Measurements from ENCODE around the gene SGMS1.
"Not testable (repeated sequence)": the region's sequence is repeated elsewhere in the genome, so short reads cannot be mapped to it uniquely, and the experiment has no call there.

GRCh38 chr10:50534748-50535376 is 88.9 kb downstream of the SGMS1 start:
- TF ChIP-seq, protein P1, sequence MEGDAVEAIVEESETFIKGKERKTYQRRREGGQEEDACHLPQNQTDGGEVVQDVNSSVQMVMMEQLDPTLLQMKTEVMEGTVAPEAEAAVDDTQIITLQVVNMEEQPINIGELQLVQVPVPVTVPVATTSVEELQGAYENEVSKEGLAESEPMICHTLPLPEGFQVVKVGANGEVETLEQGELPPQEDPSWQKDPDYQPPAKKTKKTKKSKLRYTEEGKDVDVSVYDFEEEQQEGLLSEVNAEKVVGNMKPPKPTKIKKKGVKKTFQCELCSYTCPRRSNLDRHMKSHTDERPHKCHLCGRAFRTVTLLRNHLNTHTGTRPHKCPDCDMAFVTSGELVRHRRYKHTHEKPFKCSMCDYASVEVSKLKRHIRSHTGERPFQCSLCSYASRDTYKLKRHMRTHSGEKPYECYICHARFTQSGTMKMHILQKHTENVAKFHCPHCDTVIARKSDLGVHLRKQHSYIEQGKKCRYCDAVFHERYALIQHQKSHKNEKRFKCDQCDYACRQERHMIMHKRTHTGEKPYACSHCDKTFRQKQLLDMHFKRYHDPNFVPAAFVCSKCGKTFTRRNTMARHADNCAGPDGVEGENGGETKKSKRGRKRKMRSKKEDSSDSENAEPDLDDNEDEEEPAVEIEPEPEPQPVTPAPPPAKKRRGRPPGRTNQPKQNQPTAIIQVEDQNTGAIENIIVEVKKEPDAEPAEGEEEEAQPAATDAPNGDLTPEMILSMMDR (conservative IDR thresholded peaks at IDR 0.05 in 1 of 2, IDR thresholded peaks at IDR 0.05 in 1 of 2; ENCODE audit: extremely low read depth in 1 of 2, insufficient read depth in 1 of 2, low read depth in 1 of 2, low read length in 2 of 2): not testable (repeated sequence)
- TF ChIP-seq EZH2 (IDR thresholded peaks at IDR 0.05; ENCODE audit: borderline replicate concordance, low read length): not testable (repeated sequence)

Data from mammary epithelial cell (primary cell).